ENCODE measurements around the gene ERBB4. TPM values are rescaled to one million over a fixed set of nuclear protein-coding genes. Genes with fewer than 3 reads are reported as not detected.

Gene ERBB4
- total and polyA plus RNA-seq, 2 of the 8 experiments (the other 6 are each of a cell fraction or from before 2014, with no cell fraction given), result 0.34 to 1.3 TPM

DNA sequence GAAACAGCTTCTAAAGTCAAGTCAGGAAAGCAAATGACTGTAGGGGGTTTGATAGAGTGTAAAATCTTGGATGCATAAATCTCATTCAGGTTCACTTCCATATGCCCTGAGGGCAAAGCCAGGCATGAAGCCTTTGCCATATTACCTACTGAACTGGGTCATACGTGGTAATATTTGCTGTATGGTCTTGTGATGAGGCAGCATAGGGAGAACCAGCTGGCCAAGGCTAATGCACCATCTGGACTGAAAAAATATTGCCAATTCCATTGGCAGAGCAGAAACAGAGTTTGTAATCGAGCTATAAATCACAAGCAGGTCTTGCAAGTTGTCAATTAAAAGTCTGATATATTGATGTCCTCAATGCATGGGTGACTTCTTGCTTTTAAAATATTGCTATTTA lies 243.8 kb downstream of the ERBB4 start:
- CTCF ChIA-PET (ENCODE audit: partially characterized antibody), result interaction anchor here (1.3 to 2.4 kb wide), 2 partner anchors 11 to 231 kb away, joined by 3 to 4 read pairs; no protein-coding TSS in a partner anchor
- POLR2A ChIA-PET (ENCODE audit: partially characterized antibody), result no interaction called here

More for the DNA sequence above, 243.8 kb downstream of the ERBB4 start:
- H3K14ac ChIP-seq (ENCODE audit: insufficient read length), result no peak overlapping the region
- no peak overlapping the region for H3K9ac ChIP-seq (replicated peaks in 1 of 4; ENCODE audit: extremely low read depth in 1 of 4, low read depth in 3 of 4, low read length in 3 of 4)
- no peak overlapping the region for H2AFZ ChIP-seq (ENCODE audit: low read length)
- no peak overlapping the region for H2BK5ac ChIP-seq (ENCODE audit: low read depth, low read length)
- no peak overlapping the region for H2BK20ac ChIP-seq (ENCODE audit: low read length)
- H3K79me1 ChIP-seq (ENCODE audit: low read depth, low read length), result no peaks in the 10 kb centered on the region
- no peak overlapping the region for H2BK120ac ChIP-seq (replicated peaks; ENCODE audit: low read depth, low read length)
- no peaks in the 10 kb centered on the region for H4K20me1 ChIP-seq (replicated peaks in 1 of 2; ENCODE audit: control insufficient read depth in 1 of 2, insufficient read depth in 2 of 2, low read length in 2 of 2)
- no peak overlapping the region for H4K5ac ChIP-seq (ENCODE audit: insufficient read length, low read depth, low read length)
- H3K9me3 ChIP-seq (ENCODE audit: insufficient read depth in 2 of 2, low read depth in 1 of 2, low read length in 1 of 2), result no peaks in the 10 kb centered on the region
- DNase-seq (ENCODE audit: low read depth in 1 of 2, low spot score in 2 of 2) (no peak), FAIRE-seq (no peak)
- no peaks in the 10 kb centered on the region for H3K79me2 ChIP-seq (ENCODE audit: control insufficient read depth in 1 of 2, insufficient read depth in 2 of 2, low read length in 2 of 2)
- H4K91ac ChIP-seq (replicated peaks; ENCODE audit: insufficient read length, low read length), result no peak overlapping the region
- H4K8ac ChIP-seq (ENCODE audit: extremely low read depth, insufficient read depth, low read length), result no peak overlapping the region
- no peak overlapping the region for H3K23ac ChIP-seq (ENCODE audit: insufficient read length)
- no peaks in the 10 kb centered on the region for H3K23me2 ChIP-seq (ENCODE audit: low read depth, low read length)
- H3K4me3 ChIP-seq (ENCODE audit: extremely low read depth in 1 of 4, insufficient read depth in 2 of 4, low read depth in 3 of 4, low read length in 4 of 4), result no peak overlapping the region
- no peaks in the 10 kb centered on the region for H3K4me1 ChIP-seq (replicated peaks in 1 of 4; ENCODE audit: control insufficient read depth in 3 of 4, insufficient read depth in 4 of 4, low read length in 3 of 4)
- no peak overlapping the region for H3K4me2 ChIP-seq (ENCODE audit: insufficient read depth in 1 of 2, low read depth in 2 of 2, low read length in 2 of 2)
- H2BK12ac ChIP-seq (ENCODE audit: low read depth, low read length), result no peak overlapping the region
- no peak overlapping the region for H3K4ac ChIP-seq (replicated peaks; ENCODE audit: insufficient read length, low read depth, low read length)
- WGBS, 2 experiments (ENCODE audit: extremely low coverage in 1 of 2, insufficient coverage in 1 of 2, insufficient read length in 1 of 2, insufficient replicate concordance in 2 of 2, low coverage in 1 of 2, low lambda C conversion rate in 2 of 2, missing lambda C conversion rate in 1 of 2), result 93% methylated on average over 2 of the region's 2 CpGs; no CpG with 5 or more reads in 1 of the 2 experiments
- H2AK5ac ChIP-seq (ENCODE audit: low read depth, low read length), result no peak overlapping the region
- H2BK15ac ChIP-seq (ENCODE audit: low read length), result no peak overlapping the region
- no peaks in the 10 kb centered on the region for H3K36me3 ChIP-seq (ENCODE audit: control insufficient read depth in 2 of 4, insufficient read depth in 4 of 4, low read length in 3 of 4)
- H3K27ac ChIP-seq (ENCODE audit: low read depth, low read length), result no peak overlapping the region
- no peak for TF ChIP-seq SIRT6 (IDR thresholded peaks at IDR 0.05; ENCODE audit: low read length)
- TF ChIP-seq EP300 (IDR thresholded peaks at IDR 0.05; ENCODE audit: borderline replicate concordance in 1 of 2, low read depth in 2 of 2, low read length in 2 of 2), result no peak
- TF ChIP-seq POU5F1 (IDR thresholded peaks at IDR 0.05; ENCODE audit: low read depth, low read length), result no peak
- no peak for TF ChIP-seq NANOG (IDR thresholded peaks at IDR 0.05; ENCODE audit: insufficient read depth, low read depth, low read length, poor library complexity, severe bottlenecking)
- TF ChIP-seq YY1 (IDR thresholded peaks at IDR 0.05; ENCODE audit: low read depth, low read length), result no peak
- TF ChIP-seq SUZ12 (IDR thresholded peaks at IDR 0.05; ENCODE audit: low read length), result no peak
- H3K56ac ChIP-seq (replicated peaks; ENCODE audit: insufficient read length, low read depth, low read length), result no peak overlapping the region
- no peak overlapping the region for H3K18ac ChIP-seq (ENCODE audit: extremely low read depth, low read length)
- H3K27me3 ChIP-seq (replicated peaks in 1 of 4; ENCODE audit: control insufficient read depth in 3 of 4, extremely low read depth in 1 of 4, insufficient read depth in 3 of 4, low read length in 3 of 4), result no peaks in the 10 kb centered on the region
